HG03095 (cell line): ENCODE measurements around the gene TRMU.

Source experiments
- ATAC-seq: cut with Tn5 transposase; IDR thresholded peaks from one replicate; pipeline ENCODE4 v1.9.1; 2021; ENCODE audit warnings: moderate library complexity; ENCODE audit not compliant: unreplicated experiment

The TRMU gene

DNA sequence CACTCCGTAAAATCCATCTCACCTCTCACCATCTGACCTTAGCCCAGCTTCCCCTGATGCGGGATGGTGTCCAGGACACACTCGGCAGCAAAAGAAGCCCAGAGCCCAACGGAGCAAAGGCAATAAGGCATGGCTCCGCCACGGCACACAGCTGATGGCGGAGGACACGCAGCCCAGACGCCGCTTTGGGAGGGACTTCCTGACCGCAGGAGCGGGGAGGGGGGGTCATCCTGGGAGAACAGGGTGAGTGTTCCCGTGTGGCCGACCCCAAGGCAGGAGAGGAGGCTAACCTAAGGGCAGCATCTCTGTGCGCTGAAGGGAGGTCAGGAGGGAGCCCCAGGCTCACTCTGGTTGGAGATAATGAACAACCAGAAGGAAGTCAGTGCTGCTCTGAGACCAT lies 71.3 kb downstream of the TRMU start:
- no peak for ATAC-seq
